H9 (cell line): ENCODE results near the gene LEPROT. TPM values are rescaled to one million over a fixed set of nuclear protein-coding genes. Genes with fewer than 3 reads are reported as not detected.

ENCODE experiments used
- DNase-seq: peaks from one replicate; pipeline ENCODE4 v3.0.0-alpha.2; 2017
- H2AFZ ChIP-seq: one replicate; pipeline ENCODE4 v1.6.1; 2013; ENCODE audit warnings: mild to moderate bottlenecking, low read length, control low read depth, moderate library complexity
- H2AK5ac ChIP-seq: 2 replicates; pipeline ENCODE4 v1.6.1; 2013; ENCODE audit warnings: low read length, control low read depth, mixed read lengths; ENCODE audit not compliant: insufficient read length
- H2BK120ac ChIP-seq: one replicate; pipeline ENCODE4 v1.6.1; 2013; ENCODE audit warnings: low read depth, mild to moderate bottlenecking, low read length, control low read depth, inconsistent platforms; ENCODE audit not compliant: poor library complexity, severe bottlenecking
- H2BK12ac ChIP-seq: 2 replicates; pipeline ENCODE4 v1.6.1; 2013; ENCODE audit warnings: low read length, control low read depth, mixed read lengths, low read depth; ENCODE audit not compliant: insufficient read length
- H2BK15ac ChIP-seq: 2 replicates; pipeline ENCODE4 v1.6.1; 2013; ENCODE audit warnings: low read depth, low read length, control low read depth
- H2BK20ac ChIP-seq: one replicate; pipeline ENCODE4 v1.6.1; 2013; ENCODE audit warnings: low read depth, mild to moderate bottlenecking, low read length, control low read depth, inconsistent platforms; ENCODE audit not compliant: poor library complexity, severe bottlenecking
- H2BK5ac ChIP-seq: 2 replicates; pipeline ENCODE4 v1.6.1; 2013; ENCODE audit warnings: low read length, control low read depth, mixed read lengths; ENCODE audit not compliant: insufficient read length
- H3K14ac ChIP-seq: 2 replicates; pipeline ENCODE4 v1.6.1; 2013; ENCODE audit warnings: low read length, control low read depth; ENCODE audit not compliant: insufficient read depth
- H3K18ac ChIP-seq: 2 replicates; pipeline ENCODE4 v1.6.1; 2013; ENCODE audit warnings: low read depth, mild to moderate bottlenecking, mixed read lengths, low read length, control low read depth; ENCODE audit not compliant: insufficient read length
- H3K23ac ChIP-seq: 2 replicates; pipeline ENCODE4 v1.6.1; 2013; ENCODE audit warnings: low read length, control low read depth, mixed read lengths, low read depth; ENCODE audit not compliant: insufficient read length
- H3K23me2 ChIP-seq: 2 replicates; pipeline ENCODE4 v1.6.1; 2013; ENCODE audit warnings: low read depth, mild to moderate bottlenecking, mixed read lengths, low read length, control low read depth; ENCODE audit not compliant: insufficient read length, poor library complexity, severe bottlenecking
- H3K27ac ChIP-seq: 2 replicates; pipeline ENCODE4 v1.5.1; 2013; ENCODE audit warnings: low read length, control low read depth, mixed read lengths, low read depth; ENCODE audit not compliant: insufficient read length
- H3K27me3 ChIP-seq: 2 replicates; pipeline ENCODE4 v1.6.1; 2013; ENCODE audit warnings: low read length, control low read depth, inconsistent platforms; ENCODE audit not compliant: insufficient read depth
- H3K4ac ChIP-seq: 2 replicates; pipeline ENCODE4 v1.6.1; 2013; ENCODE audit warnings: low read depth, mild to moderate bottlenecking, control low read depth, inconsistent platforms, low read length, moderate library complexity
- H3K4me1 ChIP-seq: 2 replicates; pipeline ENCODE4 v1.6.1; 2013; ENCODE audit warnings: low read length, control low read depth, inconsistent platforms; ENCODE audit not compliant: insufficient read depth
- H3K4me2 ChIP-seq: 2 replicates; pipeline ENCODE4 v1.6.1; 2013; ENCODE audit warnings: low read length, control low read depth, mixed read lengths; ENCODE audit not compliant: insufficient read length, insufficient read depth
- H3K56ac ChIP-seq: 2 replicates; pipeline ENCODE4 v1.6.1; 2013; ENCODE audit warnings: low read depth, mild to moderate bottlenecking, mixed read lengths, low read length, control low read depth; ENCODE audit not compliant: insufficient read length
- H3K79me1 ChIP-seq: 2 replicates; pipeline ENCODE4 v1.6.1; 2013; ENCODE audit warnings: low read depth, mild to moderate bottlenecking, moderate library complexity, low read length, control low read depth, inconsistent platforms; ENCODE audit not compliant: insufficient read depth, poor library complexity, severe bottlenecking
- H3K79me2 ChIP-seq: 2 replicates; pipeline ENCODE4 v1.6.1; 2013; ENCODE audit warnings: low read length, control low read depth, inconsistent platforms; ENCODE audit not compliant: insufficient read depth
- H3K9ac ChIP-seq: 2 replicates; pipeline ENCODE4 v1.6.1; 2013; ENCODE audit warnings: low read length, control low read depth, mixed read lengths; ENCODE audit not compliant: insufficient read length; ENCODE audit errors: extremely low read depth
- H3K9me3 ChIP-seq: one replicate; pipeline ENCODE4 v1.6.1; 2013; ENCODE audit warnings: low read depth, low read length, inconsistent platforms; ENCODE audit not compliant: control insufficient read depth
- H3T11ph ChIP-seq: one replicate; pipeline ENCODE4 v1.6.1; 2013; ENCODE audit warnings: mild to moderate bottlenecking, low read length, control low read depth, inconsistent platforms
- H4K20me1 ChIP-seq: one replicate; pipeline ENCODE4 v1.6.1; 2013; ENCODE audit not compliant: control insufficient read depth, insufficient read length, insufficient read depth
- H4K5ac ChIP-seq: 2 replicates; pipeline ENCODE4 v1.6.1; 2013; ENCODE audit warnings: low read depth, mild to moderate bottlenecking, mixed read lengths, low read length, control low read depth; ENCODE audit not compliant: insufficient read length
- H4K8ac ChIP-seq: replicated peaks from 2 replicates; pipeline ENCODE4 v1.6.1; 2013; ENCODE audit warnings: low read length, control low read depth, mixed read lengths, low read depth; ENCODE audit not compliant: insufficient read length
- H4K91ac ChIP-seq: 2 replicates; pipeline ENCODE4 v1.6.1; 2013; ENCODE audit warnings: low read depth, mild to moderate bottlenecking, moderate library complexity, mixed read lengths, low read length, control low read depth; ENCODE audit not compliant: insufficient read length
- H3K27ac Mint-ChIP-seq, 3 experiments: 2 replicates in 2 of 3; 3 replicates in 1 of 3; pipeline ENCODE4 v1.8.0; 2020 to 2021; ENCODE audit warnings: mixed read lengths in 3 of 3, mild to moderate bottlenecking in 1 of 3, moderate library complexity in 1 of 3
- H3K27me3 Mint-ChIP-seq: 2 replicates; pipeline ENCODE4 v1.8.0; 2021; ENCODE audit warnings: low read depth, mild to moderate bottlenecking, moderate library complexity, mixed read lengths
- H3K36me3 Mint-ChIP-seq, 3 experiments: 2 replicates in 2 of 3; 3 replicates in 1 of 3; pipeline ENCODE4 v1.8.0; 2020 to 2021; ENCODE audit warnings: low read depth in 3 of 3, mixed read lengths in 3 of 3; ENCODE audit not compliant: insufficient read depth in 1 of 3
- H3K4me1 Mint-ChIP-seq, 2 experiments: 2 replicates each; pipeline ENCODE4 v1.8.0; 2020; ENCODE audit warnings: mixed read lengths in 2 of 2
- H3K4me3 Mint-ChIP-seq, 2 experiments: 2 replicates in 1 of 2; 3 replicates in 1 of 2; pipeline ENCODE4 v1.8.0; 2020 to 2021; ENCODE audit warnings: mild to moderate bottlenecking in 2 of 2, mixed read lengths in 2 of 2, moderate library complexity in 1 of 2
- H3K9me3 Mint-ChIP-seq, 2 experiments: 2 replicates in 1 of 2; 3 replicates in 1 of 2; pipeline ENCODE4 v1.8.0; 2020; ENCODE audit warnings: mild to moderate bottlenecking in 2 of 2, mixed read lengths in 2 of 2, moderate library complexity in 1 of 2
- WGBS: extraction: QIAGEN DNeasy Blood & Tissue Kit; methylation state at CpG from one replicate; pipeline ENCODE4 v1.1.7; 2013; ENCODE audit warnings: missing lambda C conversion rate, low lambda C conversion rate, mixed read lengths; ENCODE audit not compliant: insufficient read length; ENCODE audit errors: extremely low coverage; 5-methylcytosine and 5-hydroxymethylcytosine counted together
- total RNA-seq: library from RNA; stranded (reverse); gene quantifications from 2 replicates; pipeline ENCODE4 v1.2.1, GENCODE V29; 2021
- TF ChIP-seq, protein P1 (sequence below): fragments of 200-600 bp; sonication (generic); conservative IDR thresholded peaks from 3 replicates; pipeline ENCODE4 v1.8.0; 2021; ENCODE audit warnings: antibody characterized with exemption, mild to moderate bottlenecking

The LEPROT gene
- total RNA-seq, 1 experiment from 2014 or later = 32.6 TPM

DNA sequence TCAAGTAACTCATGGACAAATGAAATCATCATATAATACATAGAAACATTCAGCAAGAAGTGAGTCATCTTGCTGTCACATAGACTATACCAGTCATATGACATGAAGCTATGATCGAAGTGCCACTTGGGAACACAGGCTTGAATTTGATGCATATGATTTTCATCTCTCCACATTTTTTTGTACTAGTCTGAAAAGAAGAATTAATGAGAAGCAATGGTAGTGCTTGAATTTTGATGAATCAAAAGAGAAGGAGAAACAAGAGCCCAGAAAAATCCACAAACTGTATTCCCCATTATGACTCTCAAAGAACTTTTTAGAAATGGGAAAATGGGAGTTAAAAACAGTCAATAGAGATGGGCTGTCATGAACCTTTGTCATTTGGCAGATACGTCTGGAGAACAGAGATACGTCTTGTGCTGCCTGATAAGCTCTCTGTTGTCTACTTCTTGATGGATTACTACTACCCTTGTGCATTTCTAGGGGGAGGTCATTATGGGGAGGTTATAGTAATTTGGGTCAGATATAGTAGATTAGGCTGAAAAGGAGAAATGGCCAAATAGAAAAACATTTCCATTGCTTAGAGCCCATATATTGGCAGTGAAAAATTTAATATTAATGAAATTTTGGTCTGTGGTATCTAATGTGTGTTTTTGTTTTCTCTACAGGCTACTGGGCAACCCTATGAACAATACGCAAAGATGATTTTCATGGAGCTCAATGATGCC lies 8.0 kb upstream of the LEPROT start:
- H3K36me3 Mint-ChIP-seq = no peaks in the 10 kb centered on the region
- Histone ChIP-seq H3K9ac (no peak overlapping the region), H3K79me1 (no peaks in the 10 kb centered on the region), H3K27me3 (no peaks in the 10 kb centered on the region), H3K4ac (no peak overlapping the region), H3K23ac (no peak overlapping the region), H4K5ac (no peak overlapping the region), H3K23me2 (no peaks in the 10 kb centered on the region), H2AK5ac (no peak overlapping the region), H2AFZ (no peak overlapping the region), H3K79me2 (no peaks in the 10 kb centered on the region), H2BK15ac (no peak overlapping the region), H3T11ph (no peak overlapping the region), H3K56ac (no peak overlapping the region), H3K27ac (no peak overlapping the region), H4K91ac (no peak overlapping the region), H3K4me2 (no peak overlapping the region), H4K8ac (no peak overlapping the region), H2BK20ac (no peak overlapping the region), H3K9me3 (no peaks in the 10 kb centered on the region), H2BK12ac (no peak overlapping the region), H2BK120ac (no peak overlapping the region), H2BK5ac (no peak overlapping the region), H4K20me1 (no peaks in the 10 kb centered on the region), H3K14ac (no peak overlapping the region), H3K4me1 (peaks cover 3% of the 10 kb centered on the region; the same call in 1 of the 2 replicates), H3K18ac (no peak overlapping the region)
- no peak overlapping the region for H3K27ac Mint-ChIP-seq
- peaks cover 14 to 23% of the 10 kb centered on the region in 2 experiments for H3K4me1 Mint-ChIP-seq
- no peaks in the 10 kb centered on the region for H3K9me3 Mint-ChIP-seq
- no peaks in the 10 kb centered on the region for H3K27me3 Mint-ChIP-seq
- WGBS = no CpG with 5 or more reads among the region's 4 CpGs
- TF ChIP-seq, protein P1, sequence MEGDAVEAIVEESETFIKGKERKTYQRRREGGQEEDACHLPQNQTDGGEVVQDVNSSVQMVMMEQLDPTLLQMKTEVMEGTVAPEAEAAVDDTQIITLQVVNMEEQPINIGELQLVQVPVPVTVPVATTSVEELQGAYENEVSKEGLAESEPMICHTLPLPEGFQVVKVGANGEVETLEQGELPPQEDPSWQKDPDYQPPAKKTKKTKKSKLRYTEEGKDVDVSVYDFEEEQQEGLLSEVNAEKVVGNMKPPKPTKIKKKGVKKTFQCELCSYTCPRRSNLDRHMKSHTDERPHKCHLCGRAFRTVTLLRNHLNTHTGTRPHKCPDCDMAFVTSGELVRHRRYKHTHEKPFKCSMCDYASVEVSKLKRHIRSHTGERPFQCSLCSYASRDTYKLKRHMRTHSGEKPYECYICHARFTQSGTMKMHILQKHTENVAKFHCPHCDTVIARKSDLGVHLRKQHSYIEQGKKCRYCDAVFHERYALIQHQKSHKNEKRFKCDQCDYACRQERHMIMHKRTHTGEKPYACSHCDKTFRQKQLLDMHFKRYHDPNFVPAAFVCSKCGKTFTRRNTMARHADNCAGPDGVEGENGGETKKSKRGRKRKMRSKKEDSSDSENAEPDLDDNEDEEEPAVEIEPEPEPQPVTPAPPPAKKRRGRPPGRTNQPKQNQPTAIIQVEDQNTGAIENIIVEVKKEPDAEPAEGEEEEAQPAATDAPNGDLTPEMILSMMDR = no peak
- DNase-seq = no peak
- H3K4me3 Mint-ChIP-seq = no peak overlapping the region
